ENCODE measurements around the gene DLGAP1. TPM values are rescaled to one million over a fixed set of nuclear protein-coding genes. Genes with fewer than 3 reads are reported as not detected.

The DLGAP1 gene
- total and polyA plus RNA-seq, 2 donors (not counting 1 experiment from before 2014, with no cell fraction given), result 0.07 to 0.61 TPM

- no peak overlapping the region for H2AFZ ChIP-seq (ENCODE audit: insufficient read depth, low read depth, low read length, poor library complexity, severe bottlenecking)
- H3K27me3 ChIP-seq (replicated peaks in 1 of 4; ENCODE audit: control extremely low read depth in 1 of 4, control insufficient read depth in 3 of 4, insufficient read depth in 4 of 4, low read length in 3 of 4), result peaks cover 0 to under 1% (median 0%) of the 10 kb centered on the region in 4 experiments
- DNase-seq (no peak), ATAC-seq (ENCODE audit: low read depth) (no peak)
- H3K9me3 Mint-ChIP-seq (ENCODE audit: insufficient read depth), result peaks cover 7% of the 10 kb centered on the region
- H3K27ac ChIP-seq (ENCODE audit: low read length in 2 of 2), result no peak overlapping the region
- H3K4me3 ChIP-seq (ENCODE audit: control extremely low read depth in 1 of 5, extremely low read depth in 1 of 5, insufficient read depth in 1 of 5, low read depth in 2 of 5, low read length in 4 of 5), result no peak overlapping the region
- no peaks in the 10 kb centered on the region for H3K36me3 ChIP-seq (replicated peaks in 1 of 2; ENCODE audit: control extremely low read depth in 1 of 2, control insufficient read depth in 1 of 2, extremely low read depth in 1 of 2, insufficient read depth in 2 of 2, low read length in 1 of 2)
- TF ChIP-seq EZH2 (IDR thresholded peaks at IDR 0.05; ENCODE audit: borderline replicate concordance, insufficient read depth, low read depth, low read length, poor library complexity, severe bottlenecking), result no peak
- no peak for TF ChIP-seq CTCF (IDR thresholded peaks at IDR 0.05)
- no peaks in the 10 kb centered on the region for H3K79me2 ChIP-seq (ENCODE audit: control insufficient read depth, insufficient read depth, low read length)
- ChIA-PET POLR2A (no interaction called here), CTCF (no interaction called here)
- H3K27ac Mint-ChIP-seq, result no peak overlapping the region
- H3K9ac ChIP-seq (ENCODE audit: low read length), result no peak overlapping the region
- H3K4me1 ChIP-seq (ENCODE audit: control insufficient read depth in 2 of 2, insufficient read depth in 2 of 2, low read length in 2 of 2), result no peaks in the 10 kb centered on the region
- H4K20me1 ChIP-seq (ENCODE audit: control insufficient read depth, insufficient read depth, low read length, poor library complexity, severe bottlenecking), result no peaks in the 10 kb centered on the region
- peaks cover 0 to 10% (median 0%) of the 10 kb centered on the region in 3 donors for H3K9me3 ChIP-seq (ENCODE audit: control extremely low read depth in 1 of 3, control insufficient read depth in 2 of 3, insufficient read depth in 1 of 3, low read length in 2 of 3)
- H3K4me1 Mint-ChIP-seq, result no peaks in the 10 kb centered on the region
- peaks cover under 1% of the 10 kb centered on the region for H3K27me3 Mint-ChIP-seq
- no peak overlapping the region for H3K4me3 Mint-ChIP-seq
- no peak overlapping the region for H3K4me2 ChIP-seq (replicated peaks; ENCODE audit: low read depth, low read length, poor library complexity, severe bottlenecking)
- intact Hi-C loops (cut with micrococcal nuclease), result no loop called here
- 88% methylated on average over 2 of the region's 2 CpGs for WGBS (ENCODE audit: insufficient coverage)
These were observed 696.0 kb downstream of the DLGAP1 start for GRCh38 chr18:3759099-3759498.

- Histone ChIP-seq H3K27me3 (replicated peaks in 1 of 4; ENCODE audit: control extremely low read depth in 1 of 4, control insufficient read depth in 3 of 4, insufficient read depth in 4 of 4, low read length in 3 of 4) (no peaks in the 10 kb centered on the region), H2AFZ (ENCODE audit: insufficient read depth, low read depth, low read length, poor library complexity, severe bottlenecking) (no peak overlapping the region), H3K36me3 (replicated peaks in 1 of 2; ENCODE audit: control extremely low read depth in 1 of 2, control insufficient read depth in 1 of 2, extremely low read depth in 1 of 2, insufficient read depth in 2 of 2, low read length in 1 of 2) (no peaks in the 10 kb centered on the region), H3K4me1 (ENCODE audit: control insufficient read depth in 2 of 2, insufficient read depth in 2 of 2, low read length in 2 of 2) (no peaks in the 10 kb centered on the region), H3K4me3 (ENCODE audit: control extremely low read depth in 1 of 5, extremely low read depth in 1 of 5, insufficient read depth in 1 of 5, low read depth in 2 of 5, low read length in 4 of 5) (no peak overlapping the region), H3K9ac (ENCODE audit: low read length) (no peak overlapping the region), H3K79me2 (ENCODE audit: control insufficient read depth, insufficient read depth, low read length) (no peaks in the 10 kb centered on the region), H3K27ac (ENCODE audit: low read length in 2 of 2) (no peak overlapping the region), H4K20me1 (ENCODE audit: control insufficient read depth, insufficient read depth, low read length, poor library complexity, severe bottlenecking) (no peaks in the 10 kb centered on the region), H3K9me3 (ENCODE audit: control extremely low read depth in 1 of 3, control insufficient read depth in 2 of 3, insufficient read depth in 1 of 3, low read length in 2 of 3) (peaks cover 0 to 10% (median 0%) of the 10 kb centered on the region in 3 donors), H3K4me2 (replicated peaks; ENCODE audit: low read depth, low read length, poor library complexity, severe bottlenecking) (no peak overlapping the region)
- H3K4me3 Mint-ChIP-seq, result no peak overlapping the region
- DNase-seq (no peak), ATAC-seq (ENCODE audit: low read depth) (no peak)
- CTCF ChIA-PET, result no interaction called here
- H3K9me3 Mint-ChIP-seq (ENCODE audit: insufficient read depth), result peaks cover 7% of the 10 kb centered on the region
- intact Hi-C loops (cut with micrococcal nuclease), result no loop called here
- H3K4me1 Mint-ChIP-seq, result no peaks in the 10 kb centered on the region
- H3K27ac Mint-ChIP-seq, result no peak overlapping the region
- 96% methylated on average over 4 of the region's 7 CpGs for WGBS (ENCODE audit: insufficient coverage)
- POLR2A ChIA-PET, result no interaction called here
- no peaks in the 10 kb centered on the region for H3K27me3 Mint-ChIP-seq
- TF ChIP-seq CTCF (IDR thresholded peaks at IDR 0.05) (no peak), EZH2 (IDR thresholded peaks at IDR 0.05; ENCODE audit: borderline replicate concordance, insufficient read depth, low read depth, low read length, poor library complexity, severe bottlenecking) (no peak)
These were observed 696.6 kb downstream of the DLGAP1 start for GRCh38 chr18:3758531-3758930.
